Colonic mucosa (tissue), 4 donors: ENCODE results near the gene G6PC1. TPM values are rescaled to one million over a fixed set of nuclear protein-coding genes. Genes with fewer than 3 reads are reported as not detected.

ENCODE experiments used
- DNase-seq: peaks from one replicate; pipeline ENCODE4 v3.0.0-alpha.2; 2020
- H3K27ac ChIP-seq: fragments of 200-600 bp; one replicate; pipeline ENCODE4 v1.8.0; 2021
- H3K27me3 ChIP-seq: fragments of 200-600 bp; one replicate; pipeline ENCODE4 v1.8.0; 2021
- H3K36me3 ChIP-seq: fragments of 200-600 bp; one replicate; pipeline ENCODE4 v1.8.0; 2021
- H3K4me1 ChIP-seq: fragments of 200-600 bp; one replicate; pipeline ENCODE4 v1.8.0; 2021; ENCODE audit warnings: mild to moderate bottlenecking
- H3K4me3 ChIP-seq: fragments of 200-600 bp; one replicate; pipeline ENCODE4 v1.8.0; 2021
- H3K9ac ChIP-seq, 2 donors: one replicate each; pipeline ENCODE4 v1.7.0; 2013; ENCODE audit warnings: control low read depth in 2 of 2, low read depth in 2 of 2, low read length in 2 of 2
- H3K9me3 ChIP-seq: fragments of 200-600 bp; one replicate; pipeline ENCODE4 v1.8.0; 2021
- intact Hi-C: fragments of 100-400 bp; cut with DNase I; formaldehyde crosslinking; loops from one replicate; pipeline ENCODE4 v1.14.1; 2022
- total RNA-seq, 2 donors: library from RNA; stranded (reverse); fragmentation: NEBNext Ultra II Directional in 1 of 2; extraction: Animal tissue kit (Norgen Biotek cat#: 25700) in 1 of 2; gene quantifications; one replicate each; pipeline ENCODE4 v1.2.1, GENCODE V29; 2021
- TF ChIP-seq, protein P1 (sequence below): fragments of 200-600 bp; IDR thresholded peaks from one replicate; pipeline ENCODE4 v1.8.0; 2022; ENCODE audit warnings: antibody characterized with exemption, mild to moderate bottlenecking
- donor health status: healthy.
- donor health status: DM: no; HTN: no; CAD: no.
- donor health status: DM: no; HTN: no; CAD: no.

The G6PC1 gene
- total RNA-seq, 2 donors from 2014 or later = 0.40 TPM; not detected in 1

GRCh38 chr17:42924891-42925290 lies 24.3 kb downstream of the G6PC1 start:
- Histone ChIP-seq H3K4me1 (peaks cover 4% of the 10 kb centered on the region), H3K36me3 (no peaks in the 10 kb centered on the region), H3K9me3 (no peaks in the 10 kb centered on the region), H3K9ac (no peak overlapping the region), H3K27me3 (peaks cover 18% of the 10 kb centered on the region), H3K4me3 (no peak overlapping the region), H3K27ac (no peak overlapping the region)
- TF ChIP-seq, protein P1, sequence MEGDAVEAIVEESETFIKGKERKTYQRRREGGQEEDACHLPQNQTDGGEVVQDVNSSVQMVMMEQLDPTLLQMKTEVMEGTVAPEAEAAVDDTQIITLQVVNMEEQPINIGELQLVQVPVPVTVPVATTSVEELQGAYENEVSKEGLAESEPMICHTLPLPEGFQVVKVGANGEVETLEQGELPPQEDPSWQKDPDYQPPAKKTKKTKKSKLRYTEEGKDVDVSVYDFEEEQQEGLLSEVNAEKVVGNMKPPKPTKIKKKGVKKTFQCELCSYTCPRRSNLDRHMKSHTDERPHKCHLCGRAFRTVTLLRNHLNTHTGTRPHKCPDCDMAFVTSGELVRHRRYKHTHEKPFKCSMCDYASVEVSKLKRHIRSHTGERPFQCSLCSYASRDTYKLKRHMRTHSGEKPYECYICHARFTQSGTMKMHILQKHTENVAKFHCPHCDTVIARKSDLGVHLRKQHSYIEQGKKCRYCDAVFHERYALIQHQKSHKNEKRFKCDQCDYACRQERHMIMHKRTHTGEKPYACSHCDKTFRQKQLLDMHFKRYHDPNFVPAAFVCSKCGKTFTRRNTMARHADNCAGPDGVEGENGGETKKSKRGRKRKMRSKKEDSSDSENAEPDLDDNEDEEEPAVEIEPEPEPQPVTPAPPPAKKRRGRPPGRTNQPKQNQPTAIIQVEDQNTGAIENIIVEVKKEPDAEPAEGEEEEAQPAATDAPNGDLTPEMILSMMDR = no peak
- intact Hi-C loops = no loop called here
- DNase-seq = no peak

DNA sequence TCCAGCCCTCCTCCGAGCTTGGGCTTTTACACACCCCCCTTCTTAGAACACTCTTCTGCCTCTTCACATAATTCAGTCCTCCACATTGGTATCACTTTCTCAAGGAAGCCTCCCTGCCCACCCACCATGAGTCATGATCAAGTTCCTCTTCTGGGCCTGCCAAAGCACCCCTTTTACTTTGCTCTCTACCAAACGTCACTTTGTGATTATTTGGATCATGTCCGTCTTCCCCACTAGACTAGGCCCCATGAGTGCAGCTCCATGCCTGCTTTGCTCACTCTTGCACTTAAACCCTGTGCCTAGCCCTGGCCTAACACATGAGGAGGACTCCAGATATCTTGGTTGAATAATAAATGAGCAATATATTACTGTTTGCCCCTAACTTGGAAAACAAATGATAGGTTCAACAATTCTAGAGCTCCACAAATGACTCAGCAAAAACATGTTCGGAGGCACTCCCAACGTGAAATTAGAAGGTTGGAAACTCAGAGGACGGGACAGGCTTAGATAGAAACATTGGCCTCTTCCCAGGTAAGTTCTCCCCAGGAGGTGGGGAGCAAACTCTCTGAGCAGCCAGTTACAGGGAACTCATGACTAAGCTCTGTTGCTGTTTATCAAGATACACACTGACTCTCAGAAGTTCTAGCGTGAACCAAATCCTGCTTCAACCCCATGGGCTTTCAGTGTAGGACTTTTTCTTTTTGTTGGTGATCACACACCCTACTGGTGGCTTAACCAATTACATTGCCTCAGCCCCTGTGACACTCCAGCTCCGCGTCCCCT lies 28.3 kb downstream of the G6PC1 start:
- H3K36me3 ChIP-seq = no peaks in the 10 kb centered on the region
- no peaks in the 10 kb centered on the region for H3K9me3 ChIP-seq
- intact Hi-C loops = loop anchor here (2.0 kb wide), 1 partner anchor 86 kb away; no protein-coding TSS in a partner anchor
- peaks cover 4% of the 10 kb centered on the region for H3K4me1 ChIP-seq
- no peak overlapping the region for H3K4me3 ChIP-seq
- H3K9ac ChIP-seq = no peak overlapping the region
- no peaks in the 10 kb centered on the region for H3K27me3 ChIP-seq
- peak; percentile 38 for DNase-seq
- TF ChIP-seq, protein P1 = no peak
- no peak overlapping the region for H3K27ac ChIP-seq

DNA sequence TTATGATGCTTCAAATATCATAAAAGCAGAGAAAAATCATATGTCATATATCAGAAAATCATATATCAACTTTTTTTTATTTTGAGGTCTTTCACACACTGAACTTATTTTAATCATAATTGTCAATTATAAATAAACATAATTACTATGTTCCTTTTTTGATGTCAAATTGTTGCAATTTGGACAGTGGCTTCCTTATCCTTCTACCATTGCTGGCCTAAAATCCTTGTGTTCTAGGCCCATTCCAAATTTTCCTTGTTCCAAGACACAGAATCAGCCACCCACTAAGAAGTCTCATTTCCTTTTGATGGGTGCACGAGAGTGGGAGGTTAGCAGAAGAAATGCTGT lies 28.9 kb downstream of the G6PC1 start:
- H3K36me3 ChIP-seq = no peaks in the 10 kb centered on the region
- no peak overlapping the region for H3K9ac ChIP-seq
- TF ChIP-seq, protein P1 = peak; percentile 64
- no peaks in the 10 kb centered on the region for H3K27me3 ChIP-seq
- no peaks in the 10 kb centered on the region for H3K9me3 ChIP-seq
- no peak overlapping the region for H3K27ac ChIP-seq
- DNase-seq = no peak
- no peak overlapping the region for H3K4me3 ChIP-seq
- peaks cover 4% of the 10 kb centered on the region for H3K4me1 ChIP-seq
- intact Hi-C loops = loop anchor here (2.0 kb wide), 1 partner anchor 87 kb away; no protein-coding TSS in a partner anchor

DNA sequence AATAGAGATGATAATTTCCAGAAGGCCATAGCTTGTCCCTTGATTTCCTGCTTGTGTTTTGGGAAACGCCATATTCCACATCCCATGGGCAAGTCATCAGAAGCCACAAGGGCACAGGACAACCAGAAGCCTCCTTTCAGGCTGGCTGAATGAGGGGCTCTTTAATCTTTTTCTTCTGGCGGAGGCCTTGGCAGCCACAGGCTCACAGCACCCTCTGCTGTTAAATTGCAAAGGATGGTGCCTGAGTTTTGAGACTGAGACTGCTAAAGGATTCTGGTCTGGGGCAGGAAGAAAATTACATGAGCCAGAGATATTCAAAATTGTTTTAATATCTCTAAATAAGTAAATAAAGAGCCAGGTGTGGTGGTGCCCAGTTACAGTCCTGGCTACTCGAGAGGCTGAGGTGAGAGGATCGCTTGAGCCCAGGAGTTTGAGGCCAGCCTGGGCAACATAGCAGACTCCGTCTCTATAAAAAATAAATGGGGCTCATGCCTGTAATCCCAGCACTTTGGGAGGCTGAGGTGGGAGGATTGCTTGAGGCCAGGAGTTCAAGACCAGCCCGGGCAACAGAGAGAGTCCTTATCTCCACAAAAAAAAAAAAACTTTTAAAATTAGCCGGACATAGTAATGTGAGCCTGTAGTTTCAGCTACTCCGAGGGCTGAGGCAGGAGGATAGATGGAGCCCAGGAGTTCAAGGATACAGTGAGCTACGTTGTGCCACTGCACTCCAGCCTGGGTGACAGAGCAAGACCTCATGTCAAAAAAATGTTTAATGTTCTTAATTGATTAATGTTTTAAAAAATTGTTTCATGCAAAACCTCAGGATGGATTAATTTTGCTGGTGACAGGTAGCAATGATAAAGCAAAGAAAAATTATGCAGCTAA lies 37.4 kb downstream of the G6PC1 start:
- peak; percentile 22 for DNase-seq
- TF ChIP-seq, protein P1 = peak; percentile 43
- Histone ChIP-seq H3K27me3 (no peaks in the 10 kb centered on the region), H3K9ac (no peak overlapping the region), H3K36me3 (no peaks in the 10 kb centered on the region), H3K27ac (no peak overlapping the region), H3K9me3 (no peaks in the 10 kb centered on the region), H3K4me3 (no peak overlapping the region), H3K4me1 (no peaks in the 10 kb centered on the region)
- intact Hi-C loops = loop anchor here (2.0 kb wide), 1 partner anchor 95 kb away; no protein-coding TSS in a partner anchor

- Histone ChIP-seq H3K9ac (no peak overlapping the region), H3K36me3 (no peaks in the 10 kb centered on the region), H3K9me3 (no peaks in the 10 kb centered on the region), H3K4me1 (no peaks in the 10 kb centered on the region), H3K27me3 (no peaks in the 10 kb centered on the region), H3K27ac (no peak overlapping the region), H3K4me3 (no peak overlapping the region)
- DNase-seq = no peak
- TF ChIP-seq, protein P1 = no peak
- intact Hi-C loops = no loop called here
These were observed 43.6 kb downstream of the G6PC1 start for GRCh38 chr17:42944211-42944610.
